Activated CD4-positive, alpha-beta T cell treated with anti-CD3 and anti-CD28 coated beads for 48 hours (primary cell): ENCODE measurements around the gene STH.

ENCODE experiments used
- DNase-seq: peaks from one replicate; pipeline ENCODE4 v3.0.0-alpha.2; 2020

The STH gene

DNA sequence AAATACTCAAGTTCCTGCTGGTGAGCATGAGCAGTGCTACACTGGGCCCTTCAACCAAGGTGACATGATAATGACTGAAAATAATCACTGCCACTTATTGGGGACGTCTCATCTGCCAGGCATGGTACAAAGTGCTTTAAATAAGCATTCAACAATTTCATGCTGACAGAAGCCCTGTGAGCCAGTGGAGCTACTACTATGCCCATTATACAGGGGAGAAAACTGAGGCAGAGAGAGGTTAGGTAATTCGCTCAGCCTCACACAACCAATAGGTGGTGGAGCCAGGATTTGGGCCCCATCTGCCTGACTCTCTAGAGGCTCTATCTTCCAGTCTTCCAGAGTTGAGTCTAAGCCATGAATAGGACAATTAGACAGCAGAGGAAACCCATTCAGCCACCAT, 30.3 kb upstream of the STH start:
- DNase-seq = no peak

DNA sequence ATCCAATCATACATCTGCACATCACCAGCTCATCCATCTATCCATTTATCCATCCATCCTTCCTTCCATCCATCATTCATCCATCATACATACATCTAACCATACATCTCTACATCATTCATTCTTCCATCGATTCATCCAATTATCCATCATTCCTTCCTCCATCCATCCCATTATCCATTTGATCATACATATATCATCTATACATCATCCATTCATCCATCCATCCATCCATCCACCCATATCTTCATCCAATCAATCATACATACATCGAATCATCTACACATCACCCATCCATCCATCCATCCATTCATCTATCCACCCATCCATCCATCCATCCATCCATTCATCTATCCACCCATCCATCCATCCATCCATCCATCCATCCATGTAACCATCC, 29.3 kb upstream of the STH start:
- DNase-seq = no peak

DNA sequence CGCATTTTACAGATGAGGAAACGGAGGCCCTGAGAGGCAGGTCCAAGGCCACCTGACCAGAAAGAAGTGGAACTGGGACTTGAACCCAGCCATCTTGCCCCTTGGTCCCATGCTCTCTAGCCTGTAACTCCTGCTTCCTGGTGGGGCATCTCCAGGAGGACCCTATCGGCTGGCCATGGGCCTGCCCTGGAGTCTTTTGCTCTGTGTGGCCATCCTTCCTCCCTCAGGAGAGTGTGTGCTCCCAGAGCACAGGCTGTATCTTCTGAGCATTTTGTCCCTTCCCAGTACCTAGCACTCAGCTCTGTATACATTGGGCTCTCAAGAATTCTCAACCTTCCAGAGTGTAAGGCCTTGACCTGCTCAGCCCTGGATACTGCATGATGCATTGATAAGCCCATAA, 28.4 kb upstream of the STH start:
- no peak for DNase-seq

DNA sequence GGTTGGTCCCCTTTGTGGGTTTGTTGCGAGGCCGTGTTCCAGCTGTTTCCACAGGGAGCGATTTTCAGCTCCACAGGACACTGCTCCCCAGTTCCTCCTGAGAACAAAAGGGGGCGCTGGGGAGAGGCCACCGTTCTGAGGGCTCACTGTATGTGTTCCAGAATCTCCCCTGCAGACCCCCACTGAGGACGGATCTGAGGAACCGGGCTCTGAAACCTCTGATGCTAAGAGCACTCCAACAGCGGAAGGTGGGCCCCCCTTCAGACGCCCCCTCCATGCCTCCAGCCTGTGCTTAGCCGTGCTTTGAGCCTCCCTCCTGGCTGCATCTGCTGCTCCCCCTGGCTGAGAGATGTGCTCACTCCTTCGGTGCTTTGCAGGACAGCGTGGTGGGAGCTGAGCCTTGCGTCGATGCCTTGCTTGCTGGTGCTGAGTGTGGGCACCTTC, 27.3 kb upstream of the STH start:
- DNase-seq = no peak

GRCh38 chr17:45972531-45972930, 26.5 kb upstream of the STH start:
- DNase-seq = no peak

GRCh38 chr17:45973099-45973780, 25.8 kb upstream of the STH start:
- DNase-seq = no peak

- no peak for DNase-seq
Measured at GRCh38 chr17:45973946-45974859, 24.8 kb upstream of the STH start.

DNA sequence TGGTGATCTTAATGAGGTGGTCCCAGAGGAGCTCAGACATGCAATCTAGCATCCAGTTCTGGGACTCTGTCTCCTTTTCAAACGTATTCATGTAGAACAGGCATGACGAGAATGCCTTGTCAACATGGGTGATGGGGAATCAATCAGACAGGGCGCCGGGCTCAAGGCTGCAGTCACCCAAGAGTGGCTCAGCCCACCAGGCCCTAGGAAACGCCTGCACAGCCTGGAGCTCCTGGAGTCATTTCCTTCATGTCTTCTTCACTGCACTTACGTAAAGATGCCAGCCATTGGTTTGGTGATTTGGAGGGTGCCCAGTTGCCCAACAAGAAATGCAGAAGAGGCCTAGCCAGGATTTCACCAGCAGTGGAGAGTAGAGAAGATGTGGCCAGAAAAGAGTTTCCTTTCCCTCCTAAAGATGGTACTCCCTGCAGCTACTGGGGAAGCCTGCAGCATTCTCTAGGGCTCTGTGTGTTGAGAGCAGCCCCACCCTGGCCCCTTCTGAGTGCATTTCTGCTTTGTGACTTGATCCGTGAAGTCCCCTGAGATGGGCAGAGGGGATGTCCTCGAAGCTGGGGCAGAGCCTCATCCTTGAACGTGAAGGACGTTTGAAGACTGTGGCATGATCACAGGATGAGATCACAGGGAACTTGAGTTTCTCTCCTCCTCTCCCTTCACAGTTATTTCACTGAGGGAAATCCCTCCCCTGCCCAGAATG, 24.0 kb upstream of the STH start:
- no peak for DNase-seq

GRCh38 chr17:45975640-45976295, 23.3 kb upstream of the STH start:
- DNase-seq = no peak

DNA sequence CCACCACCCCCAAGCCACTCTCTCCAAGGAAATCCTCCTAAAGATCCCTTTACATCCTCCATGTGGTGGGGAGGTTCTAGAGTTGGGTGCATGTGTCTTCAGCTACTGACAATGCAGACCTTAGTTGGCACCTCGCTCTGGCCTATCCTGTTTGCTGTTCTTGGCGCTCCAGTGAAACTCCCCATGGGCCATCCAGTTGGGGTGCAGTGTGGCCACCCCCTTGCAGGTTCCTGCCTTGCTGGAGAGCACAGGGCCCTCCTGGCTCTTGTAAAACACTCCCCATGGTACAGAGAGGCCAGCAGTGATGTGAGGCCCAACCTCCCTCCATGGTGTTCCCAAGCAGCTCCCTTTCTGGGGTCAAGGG, 22.7 kb upstream of the STH start:
- no peak for DNase-seq

GRCh38 chr17:45976755-45977505, 22.1 kb upstream of the STH start:
- no peak for DNase-seq

DNA sequence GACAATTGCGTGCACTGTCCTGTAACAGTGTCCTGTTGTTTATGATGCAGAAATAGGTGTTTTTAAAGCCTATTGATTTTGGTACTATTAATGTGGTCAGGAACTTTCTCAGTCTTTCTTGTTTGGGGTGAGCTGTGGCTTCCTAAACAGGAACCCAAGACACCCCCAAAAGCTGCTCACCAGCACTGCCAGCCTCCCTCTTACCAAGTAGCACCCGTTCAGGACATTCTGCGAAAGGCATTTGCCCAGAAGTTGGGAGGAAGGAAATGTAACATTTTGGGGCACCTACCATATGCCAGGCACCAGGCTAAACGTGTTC, 21.6 kb upstream of the STH start:
- no peak for DNase-seq

- DNase-seq = no peak
Measured at GRCh38 chr17:45977976-45978626, 20.9 kb upstream of the STH start.

GRCh38 chr17:45979137-45979536, 19.9 kb upstream of the STH start:
- DNase-seq = no peak

- no peak for DNase-seq
Measured at GRCh38 chr17:45980855-45981254, 18.2 kb upstream of the STH start.

DNA sequence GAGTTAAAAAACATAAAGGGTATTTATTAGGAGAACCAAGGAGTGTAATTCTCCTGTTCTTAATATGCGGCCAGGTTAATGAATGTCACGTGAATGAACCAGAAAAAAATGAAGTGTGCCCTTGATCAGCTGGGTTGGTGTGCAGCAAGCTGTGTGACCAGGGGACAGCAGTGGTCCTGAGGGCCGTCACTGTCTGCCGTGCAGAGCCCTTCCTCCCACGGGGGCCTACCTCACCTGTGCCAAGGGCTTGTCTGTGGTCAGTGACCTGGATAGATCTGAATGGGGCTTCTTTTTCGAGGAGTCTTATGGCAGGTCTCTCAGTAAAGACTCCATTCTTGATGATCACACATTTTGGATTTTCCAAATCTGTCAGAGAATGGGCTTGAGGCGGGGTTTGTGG, 17.7 kb upstream of the STH start:
- DNase-seq = no peak

- no peak for DNase-seq
Measured at GRCh38 chr17:45982791-45983613, 16.0 kb upstream of the STH start.

DNA sequence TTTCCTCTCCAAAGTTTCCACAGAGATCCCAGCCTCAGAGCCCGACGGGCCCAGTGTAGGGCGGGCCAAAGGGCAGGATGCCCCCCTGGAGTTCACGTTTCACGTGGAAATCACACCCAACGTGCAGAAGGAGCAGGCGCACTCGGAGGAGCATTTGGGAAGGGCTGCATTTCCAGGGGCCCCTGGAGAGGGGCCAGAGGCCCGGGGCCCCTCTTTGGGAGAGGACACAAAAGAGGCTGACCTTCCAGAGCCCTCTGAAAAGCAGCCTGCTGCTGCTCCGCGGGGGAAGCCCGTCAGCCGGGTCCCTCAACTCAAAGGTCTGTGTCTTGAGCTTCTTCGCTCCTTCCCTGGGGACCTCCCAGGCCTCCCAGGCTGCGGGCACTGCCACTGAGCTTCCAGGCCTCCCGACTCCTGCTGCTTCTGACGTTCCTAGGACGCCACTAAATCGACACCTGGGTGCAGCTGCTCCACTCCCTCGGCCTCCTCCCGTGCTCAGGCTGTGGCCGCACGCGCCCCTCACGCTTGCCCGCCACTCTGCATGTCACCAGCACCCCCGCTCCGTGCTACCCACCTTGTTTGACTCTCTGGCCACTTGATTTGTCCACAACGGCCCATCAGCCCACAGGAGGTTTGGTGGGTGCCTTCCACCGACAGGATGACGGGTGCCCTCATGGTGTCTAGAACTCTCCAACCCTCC, 15.3 kb upstream of the STH start:
- no peak for DNase-seq

- DNase-seq = no peak
Measured at GRCh38 chr17:45984368-45984767, 14.7 kb upstream of the STH start.

DNA sequence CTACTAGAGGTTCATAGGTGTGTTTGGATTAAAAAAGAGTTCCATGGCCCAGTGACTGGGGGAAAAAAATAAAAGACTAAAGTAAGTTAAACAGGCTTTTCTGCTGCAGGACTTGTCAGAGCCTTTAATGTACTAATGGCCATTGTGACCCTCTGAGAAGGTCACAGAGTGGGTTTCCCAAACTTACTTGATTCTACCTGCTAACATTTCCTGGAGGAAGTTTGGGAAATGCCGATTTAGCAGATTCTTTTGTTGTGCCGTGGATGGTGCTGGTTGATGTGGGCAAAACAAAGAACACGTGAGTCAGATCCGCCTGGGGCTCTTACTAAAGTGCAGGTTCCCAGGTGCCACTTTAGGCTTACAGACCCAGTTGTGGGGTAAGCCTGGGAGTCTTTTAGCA, 13.6 kb upstream of the STH start:
- no peak for DNase-seq

DNA sequence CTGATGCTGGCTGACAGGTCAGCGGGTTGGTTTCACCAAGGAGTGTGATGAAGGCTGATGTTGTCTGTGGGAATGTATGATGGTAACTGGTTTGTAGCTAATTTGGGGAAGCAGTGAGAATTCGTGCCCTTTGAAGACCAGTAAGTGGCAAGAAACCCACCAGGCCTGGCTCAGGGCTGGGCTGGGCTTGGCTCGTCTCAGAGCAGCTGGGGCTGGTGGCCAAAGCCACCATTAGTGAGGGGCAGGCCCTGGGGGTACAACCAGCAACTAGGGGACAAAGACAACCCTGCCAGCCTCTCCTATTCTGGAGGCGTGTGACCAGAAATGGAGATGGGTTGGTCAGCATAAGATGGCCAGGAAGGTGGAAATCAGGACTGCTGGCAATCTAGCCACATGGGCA, 13.0 kb upstream of the STH start:
- DNase-seq = no peak
